Neural progenitor cell (in vitro differentiated cells): Measurements from ENCODE around the gene STIL.

Source experiments
- CTCF ChIP-seq: fragments of 200-600 bp; sonication (generic); IDR thresholded peaks from 2 replicates; pipeline ENCODE4 v1.5.1; 2017; ENCODE audit warnings: antibody characterized with exemption, mild to moderate bottlenecking
- EZH2 ChIP-seq: fragments of 200-600 bp; sonication (generic); IDR thresholded peaks from 2 replicates; pipeline ENCODE4 v1.6.1; 2017; ENCODE audit warnings: antibody characterized with exemption, mild to moderate bottlenecking, moderate library complexity
- EZH2phosphoT487 ChIP-seq: fragments of 200-600 bp; sonication (generic); IDR thresholded peaks from 2 replicates; pipeline ENCODE4 v1.6.1; 2017; ENCODE audit warnings: antibody characterized with exemption

DNA sequence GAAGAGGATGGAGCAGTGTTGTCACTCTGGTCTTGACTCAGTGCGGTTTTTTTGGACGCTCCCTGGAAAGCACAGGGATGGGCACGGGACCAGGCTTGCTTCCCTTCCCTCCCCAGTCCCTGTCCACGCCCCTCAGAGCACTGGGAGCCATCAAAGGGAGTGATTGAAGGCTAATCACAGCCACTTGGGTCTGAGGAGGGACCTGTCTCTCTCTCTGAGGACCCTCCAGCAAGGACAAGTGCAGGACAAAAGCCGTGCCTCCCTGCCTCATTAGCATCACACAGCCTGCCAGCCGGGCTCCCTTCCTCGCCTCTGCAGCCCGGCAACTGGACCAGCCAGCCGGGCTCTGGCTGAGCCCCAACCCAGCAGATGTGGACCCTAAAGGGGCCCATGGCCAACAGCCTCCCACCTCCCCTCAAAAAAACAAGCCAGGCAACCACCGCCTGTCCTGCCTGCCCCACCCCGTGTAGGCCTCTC is 105.5 kb downstream of the STIL start:
- TF ChIP-seq CTCF (no peak), EZH2 (no peak), EZH2phosphoT487 (no peak)
